GM10847 (cell line): ENCODE results near the gene PKNOX2.

Experiments used
- POLR2A ChIP-seq: IDR thresholded peaks from 2 replicates; pipeline ENCODE4 v1.6.1; 2011; ENCODE audit not compliant: insufficient read length; ENCODE audit errors: extremely low read depth

The PKNOX2 gene

DNA sequence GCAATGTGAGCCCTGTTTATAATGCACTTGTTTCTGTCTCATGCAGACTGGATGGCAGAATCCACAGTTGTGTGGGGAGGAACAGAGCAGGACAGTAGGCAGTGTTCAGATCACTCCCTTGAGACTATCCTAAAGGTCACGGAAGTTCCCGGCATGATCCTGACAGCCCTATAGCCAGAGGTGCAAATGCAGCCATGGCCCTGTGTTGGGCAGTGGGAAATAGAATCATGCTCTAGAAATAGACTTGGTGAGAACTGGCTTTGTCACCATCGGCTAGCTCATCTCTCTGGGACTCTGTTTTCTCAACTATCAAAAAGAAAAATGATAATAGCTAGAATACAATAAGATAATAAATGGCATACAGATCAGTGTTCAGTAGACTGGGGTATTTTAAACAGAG, 208.4 kb downstream of the PKNOX2 start:
- no peak for TF ChIP-seq POLR2A

DNA sequence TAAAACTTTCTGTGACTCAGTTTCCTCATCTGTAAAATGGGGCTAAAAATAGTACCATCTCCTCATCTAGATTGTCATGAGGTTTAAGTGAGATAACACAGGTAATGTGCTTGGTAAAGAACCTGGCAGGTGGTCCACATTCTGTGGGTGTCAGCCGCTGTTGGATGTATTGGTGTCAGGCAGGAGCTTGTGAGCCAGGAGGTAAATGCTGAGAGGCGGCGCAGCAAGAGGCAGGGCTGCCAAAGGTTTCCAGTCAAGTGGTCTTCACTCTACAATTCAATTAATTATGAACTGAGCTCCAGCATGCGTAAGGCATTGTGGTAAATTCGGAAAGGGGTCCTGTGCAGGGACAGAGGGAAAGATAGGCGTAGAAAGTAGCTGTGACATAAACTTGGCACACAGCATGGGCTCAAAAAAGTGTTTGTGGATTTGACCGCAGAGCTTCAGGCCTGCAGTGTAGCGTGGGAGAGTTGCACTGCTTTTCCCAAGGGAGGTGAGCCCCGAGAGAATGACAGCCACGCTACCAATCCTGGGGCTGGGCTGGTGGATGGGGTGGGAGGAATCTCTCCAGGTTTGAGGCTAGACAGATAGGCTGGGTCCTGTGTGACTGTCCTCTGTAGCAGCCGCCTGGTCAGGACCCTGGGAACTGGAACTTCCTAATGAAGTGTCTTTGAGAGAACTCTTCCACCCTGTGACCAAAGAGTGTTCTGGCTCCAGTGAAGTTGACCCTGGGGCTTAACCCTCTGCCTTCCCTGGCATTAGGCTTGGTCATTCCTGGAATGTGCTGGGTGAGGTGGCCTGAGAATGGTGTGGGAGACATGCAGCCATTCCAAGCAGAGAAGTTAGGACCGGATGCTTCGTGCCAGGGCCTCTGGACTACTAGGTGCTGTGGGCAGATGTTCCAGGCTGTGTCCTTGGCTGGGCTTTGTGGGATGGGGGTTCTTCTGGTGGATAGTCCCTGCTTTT, 209.2 kb downstream of the PKNOX2 start:
- TF ChIP-seq POLR2A, result no peak

DNA sequence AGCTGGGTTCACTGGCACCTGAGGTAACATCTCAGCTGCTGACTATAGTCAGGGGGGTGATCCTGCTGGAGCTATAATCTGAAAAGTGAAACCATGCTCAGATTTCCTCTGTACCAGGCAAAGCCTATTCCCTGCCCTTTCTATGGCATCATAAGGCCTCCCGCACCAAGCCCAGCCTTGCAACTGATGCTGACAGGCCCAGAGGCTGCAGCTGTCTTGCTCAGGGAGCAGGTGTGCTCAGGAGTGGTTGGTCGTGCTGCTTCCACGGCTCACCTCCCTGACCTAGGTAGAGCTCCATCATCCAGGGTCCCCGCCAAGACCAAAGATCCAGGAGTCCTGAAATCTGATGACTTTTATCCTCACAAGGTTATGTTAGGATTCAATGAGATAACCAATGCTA, 209.8 kb downstream of the PKNOX2 start:
- no peak for TF ChIP-seq POLR2A

DNA sequence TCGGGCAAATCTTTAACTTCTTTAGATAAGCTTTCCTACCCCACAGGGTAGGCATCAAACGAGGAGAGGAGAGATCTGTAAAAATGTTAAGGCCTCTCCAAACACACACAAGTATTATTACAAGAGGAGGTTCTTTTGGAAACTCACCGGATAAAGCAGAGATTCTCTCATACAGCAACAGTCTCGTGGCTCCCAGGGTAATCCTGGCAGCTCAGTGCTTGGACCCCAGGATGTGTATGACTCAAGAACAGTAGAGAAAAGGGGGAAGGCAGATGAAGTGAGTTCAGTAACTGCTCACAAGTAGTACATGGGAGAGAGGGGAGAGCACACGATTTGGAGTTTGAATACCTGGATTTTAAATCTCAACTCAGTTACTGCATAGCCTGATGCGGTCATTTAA, 210.6 kb downstream of the PKNOX2 start:
- TF ChIP-seq POLR2A, result no peak

DNA sequence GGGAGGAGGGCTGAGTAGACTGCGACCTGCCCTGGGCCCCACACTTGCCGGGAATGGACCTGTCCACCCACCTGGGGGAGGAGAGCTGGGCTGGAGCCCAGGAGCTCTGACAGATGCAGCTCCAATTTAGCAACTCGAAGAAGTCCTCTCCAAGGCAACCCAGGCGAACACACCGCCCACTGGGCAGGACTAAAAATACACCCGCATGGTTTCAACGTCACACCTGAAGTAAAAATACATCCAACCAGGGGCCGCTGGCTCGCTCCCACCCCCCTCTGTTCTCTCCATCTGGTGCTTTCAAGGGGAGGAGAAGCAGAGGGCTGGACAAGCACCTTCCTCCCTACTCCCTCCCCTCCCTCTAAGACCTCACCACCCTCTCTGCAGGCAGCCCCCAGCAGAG, 211.6 kb downstream of the PKNOX2 start:
- TF ChIP-seq POLR2A, result no peak

DNA sequence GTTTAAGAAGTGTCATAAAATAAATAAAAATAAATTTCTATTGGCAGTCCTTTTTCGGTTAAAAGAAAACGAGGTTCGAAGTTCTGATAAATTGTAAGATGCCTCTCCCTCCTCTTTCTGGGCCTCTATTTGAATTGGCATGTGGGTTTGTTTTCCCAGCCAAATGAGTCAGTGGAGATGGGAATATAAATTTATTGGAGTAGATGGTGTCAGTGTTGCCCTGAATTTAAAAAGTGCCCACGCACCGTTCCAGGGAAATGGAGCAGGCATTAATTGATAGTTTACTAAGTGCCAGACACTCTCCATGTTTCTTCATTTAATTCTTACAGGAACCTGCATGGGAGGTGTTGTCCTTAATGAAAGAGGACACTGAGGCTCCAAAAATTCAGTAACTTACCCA, 212.3 kb downstream of the PKNOX2 start:
- TF ChIP-seq POLR2A, result no peak

DNA sequence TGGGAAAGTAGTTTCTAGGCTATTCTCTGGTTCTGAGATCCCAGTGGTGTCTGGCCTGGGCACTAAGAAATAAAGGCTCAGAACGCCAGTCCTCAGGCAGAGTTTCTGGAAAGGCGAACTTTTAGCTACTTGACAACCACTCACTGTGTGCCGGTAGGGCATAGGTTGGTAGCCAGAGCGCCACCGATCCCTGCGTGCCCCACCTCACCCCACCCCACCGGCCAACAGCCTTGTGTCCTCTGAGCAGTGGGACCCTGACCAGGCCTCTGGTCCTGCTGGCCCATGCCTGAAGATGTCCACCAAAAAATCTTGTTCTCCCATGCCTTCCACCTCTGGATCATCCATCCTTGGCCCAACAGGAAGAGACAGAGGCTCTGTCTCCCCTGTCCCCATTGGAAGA, 213.5 kb downstream of the PKNOX2 start:
- no peak for TF ChIP-seq POLR2A

DNA sequence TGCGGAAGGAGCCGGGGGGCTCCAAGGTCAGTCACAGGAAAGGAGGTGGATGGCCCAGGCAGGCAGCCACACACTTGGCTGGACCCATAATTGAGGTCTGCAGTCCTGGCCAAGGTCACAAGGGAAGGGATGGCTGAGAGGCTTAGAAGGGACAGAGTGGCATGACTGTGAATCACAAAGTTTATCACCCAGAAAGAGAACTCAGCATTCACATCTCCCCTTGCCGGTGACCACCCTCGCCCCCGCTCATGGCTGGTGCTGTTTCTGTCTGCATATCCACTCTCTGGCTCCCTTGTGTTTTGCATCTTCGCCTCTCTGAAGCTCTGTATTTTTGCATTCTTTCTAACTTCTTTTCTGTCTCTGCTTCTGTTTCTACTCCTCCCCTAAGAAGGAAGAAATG, 214.0 kb downstream of the PKNOX2 start:
- TF ChIP-seq POLR2A, result no peak

DNA sequence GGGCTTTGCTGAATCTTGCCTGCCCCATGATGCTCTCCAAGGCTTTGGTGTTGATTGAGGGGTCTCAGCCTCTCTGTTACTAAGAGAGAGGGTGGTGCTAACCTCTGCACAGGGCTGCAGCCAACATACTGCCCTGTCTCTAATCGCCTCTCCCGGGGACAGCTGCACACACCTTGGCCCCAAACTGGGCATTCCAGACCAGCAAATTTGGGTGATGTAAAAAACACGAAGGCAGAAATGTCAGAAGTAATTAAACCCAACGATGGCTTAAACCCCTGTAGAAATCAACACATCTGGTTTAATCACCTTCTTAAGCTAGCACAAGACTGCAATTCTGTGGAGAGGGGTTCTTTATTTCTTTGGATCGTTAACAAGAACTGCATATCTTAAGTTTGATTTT, 215.0 kb downstream of the PKNOX2 start:
- no peak for TF ChIP-seq POLR2A

DNA sequence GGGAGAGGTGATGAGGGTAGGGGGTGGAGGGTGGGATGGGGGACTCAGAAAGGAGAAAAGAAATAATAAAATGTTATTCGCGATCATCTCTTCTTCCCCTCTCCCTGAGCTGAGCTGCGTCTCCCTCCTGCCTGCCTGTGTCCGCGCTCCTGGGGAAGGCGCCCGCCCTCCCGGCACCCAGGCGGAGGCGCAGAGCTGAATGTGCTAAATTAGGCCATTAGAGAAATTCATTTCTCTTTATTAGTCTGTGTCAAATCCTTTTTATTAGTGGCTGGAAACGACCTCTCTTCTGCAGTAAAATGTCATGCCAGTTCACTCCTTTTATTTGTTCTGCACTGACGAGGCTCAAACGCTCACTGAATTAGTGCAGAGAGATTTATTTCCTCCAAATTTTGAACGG, 215.4 kb downstream of the PKNOX2 start:
- no peak for TF ChIP-seq POLR2A

DNA sequence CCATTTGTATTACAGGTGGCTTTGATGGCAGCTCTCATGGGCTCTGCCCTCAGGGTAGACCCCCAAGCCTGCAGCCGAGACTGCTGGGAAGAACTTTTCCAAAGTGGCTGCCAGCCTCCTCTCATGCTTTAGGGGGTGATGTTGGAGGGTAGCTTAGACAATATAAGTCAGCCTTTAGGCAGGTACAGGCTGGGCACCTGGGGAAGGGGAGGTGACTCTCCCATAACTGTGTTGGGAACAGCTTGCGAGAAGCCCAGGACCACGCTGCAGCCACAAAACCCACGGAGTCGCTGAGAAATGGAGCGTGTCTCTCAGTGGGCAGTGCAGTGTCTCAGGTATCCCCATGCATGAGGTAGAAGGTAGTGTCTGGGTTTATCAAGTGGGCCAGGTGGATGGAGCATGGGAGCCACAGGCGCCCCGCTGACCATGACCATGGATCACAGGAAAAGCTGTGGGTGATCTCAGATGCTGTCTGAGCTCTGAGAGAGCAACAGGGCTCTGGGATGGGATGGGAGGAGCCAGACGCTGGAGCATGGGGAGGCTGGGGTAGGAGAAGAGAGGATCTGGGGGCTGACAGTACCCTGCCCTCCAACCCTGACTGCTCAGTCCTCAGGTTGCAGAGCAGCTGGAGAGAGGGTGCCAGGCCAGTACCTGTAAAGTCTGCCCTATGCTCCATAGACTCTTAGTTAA, 216.3 kb downstream of the PKNOX2 start:
- no peak for TF ChIP-seq POLR2A

DNA sequence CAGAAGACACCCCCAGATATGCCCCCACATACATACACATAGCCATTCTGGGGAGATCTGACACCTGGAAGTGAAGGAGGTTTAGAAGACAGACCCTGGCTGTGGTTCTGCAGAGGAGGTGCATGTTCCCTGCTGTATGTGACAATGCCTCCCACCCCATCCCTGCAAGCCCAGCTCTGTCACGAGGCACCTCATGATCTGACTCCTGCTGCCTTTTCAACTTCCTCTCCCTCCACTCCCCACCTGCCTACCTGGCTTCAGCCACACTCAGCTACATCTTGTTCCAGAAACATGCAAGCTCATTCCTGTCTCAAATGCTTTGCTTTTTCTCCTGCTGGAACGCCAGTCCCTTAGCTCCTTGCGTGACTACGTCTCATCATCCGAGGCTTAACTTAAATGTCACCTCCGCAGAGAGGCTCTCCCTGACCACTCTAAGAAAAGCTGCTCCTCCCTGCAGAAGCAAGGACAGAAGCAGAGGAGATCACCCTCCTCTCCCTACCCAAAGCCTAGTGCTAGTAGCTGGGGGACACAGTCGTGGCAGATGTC, 217.0 kb downstream of the PKNOX2 start:
- TF ChIP-seq POLR2A, result no peak

DNA sequence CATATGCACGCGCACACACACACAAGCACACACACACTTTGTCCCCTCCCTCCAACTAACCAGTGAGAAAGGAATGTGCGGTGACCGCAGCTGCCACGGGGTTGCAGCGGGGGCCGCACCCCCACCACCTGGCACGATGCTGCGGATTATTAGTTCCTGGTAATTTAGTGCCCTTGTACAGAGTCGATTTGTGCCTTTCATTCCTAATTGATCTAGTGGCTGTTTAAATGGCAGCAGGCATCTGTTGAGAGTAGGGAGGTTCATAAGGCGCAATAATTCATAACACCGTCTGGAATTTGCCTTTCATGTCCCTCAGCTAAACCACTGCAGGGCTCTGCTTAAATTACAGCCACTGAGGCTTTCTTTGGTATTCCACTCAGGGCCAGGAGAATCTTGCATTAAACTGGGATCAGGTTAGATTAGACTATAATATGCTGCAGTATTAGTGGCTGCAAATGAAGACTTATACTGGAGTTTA, 217.8 kb downstream of the PKNOX2 start:
- no peak for TF ChIP-seq POLR2A

DNA sequence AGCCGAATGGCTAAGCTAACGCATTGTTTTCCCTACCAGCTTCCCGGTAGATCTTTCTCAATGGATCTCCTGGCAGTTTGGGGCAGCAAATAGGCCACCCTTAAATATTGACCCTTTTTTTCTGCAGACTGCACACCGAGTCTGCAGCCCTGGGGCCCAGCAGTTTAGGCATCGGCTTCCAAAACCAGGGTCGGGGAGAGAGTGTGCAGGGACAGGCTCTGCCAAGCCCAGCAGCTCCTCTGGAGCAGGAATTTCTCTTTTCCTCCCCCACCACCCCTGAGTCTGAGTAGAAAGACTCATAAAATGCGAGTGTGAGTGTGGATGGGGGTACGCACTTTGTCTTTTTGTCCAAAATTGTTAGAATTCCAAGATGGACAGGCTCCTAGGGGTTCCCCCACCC, 218.3 kb downstream of the PKNOX2 start:
- TF ChIP-seq POLR2A, result no peak

DNA sequence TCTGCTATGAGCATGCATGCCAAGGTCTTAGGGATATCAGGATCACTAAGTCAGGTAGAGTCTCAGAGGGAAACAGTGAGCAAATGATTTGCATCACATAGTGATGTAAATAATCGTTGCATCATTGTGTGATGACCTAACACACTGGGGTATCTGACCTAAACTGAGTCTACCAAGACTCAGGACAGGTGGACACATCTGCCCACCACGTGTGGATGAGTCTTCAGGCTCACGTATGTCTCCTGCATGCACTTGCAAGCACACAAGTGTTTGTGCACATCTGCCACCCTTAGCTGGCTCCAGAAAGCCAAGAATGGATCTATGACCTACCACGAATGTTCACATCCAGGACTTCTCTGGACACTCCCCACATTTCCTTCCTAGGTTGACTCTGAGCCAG, 220.3 kb downstream of the PKNOX2 start:
- TF ChIP-seq POLR2A, result no peak

DNA sequence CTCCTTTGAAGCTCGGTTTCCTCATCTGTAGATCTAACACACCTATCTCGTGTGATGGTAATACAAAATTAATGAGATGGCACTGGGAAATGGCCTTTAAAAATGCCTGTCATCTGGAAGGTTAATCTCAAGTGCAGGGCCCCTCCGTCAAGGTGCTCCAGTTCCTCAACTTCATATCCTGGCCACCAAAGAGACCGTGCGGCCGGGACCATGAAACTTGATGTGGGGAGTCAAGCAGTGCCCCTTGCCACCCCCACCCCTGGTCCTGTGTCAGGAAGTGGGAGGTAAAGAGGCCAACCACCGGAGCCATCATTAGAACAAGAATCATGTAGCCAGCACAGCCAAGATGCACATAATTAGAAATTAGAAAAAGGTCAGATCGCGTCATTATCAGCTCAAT, 223.3 kb downstream of the PKNOX2 start:
- no peak for TF ChIP-seq POLR2A
